ENCODE measurements around the gene AGTR1. TPM values are rescaled to one million over a fixed set of nuclear protein-coding genes. Genes with fewer than 3 reads are reported as not detected.

The AGTR1 gene
- total RNA-seq, 1 experiment from 2014 or later: not detected

GRCh38 chr3:148654433-148654832 lies 43.3 kb upstream of the AGTR1 start:
- no peaks in the 10 kb centered on the region for H3K9me3 Mint-ChIP-seq (ENCODE audit: unreplicated experiment)
- BruUV-seq (replicated peaks): no TSS peak
- no peak for TF ChIP-seq CTCF (IDR thresholded peaks at IDR 0.05; ENCODE audit: insufficient read depth in 1 of 2, low read depth in 1 of 2, low read length in 1 of 2, severe bottlenecking in 1 of 2, unreplicated experiment in 1 of 2)
- POLR2A ChIA-PET: no interaction called here
- DNase-seq: no peak
- H3K4me1 Mint-ChIP-seq (ENCODE audit: low read depth, unreplicated experiment): no peaks in the 10 kb centered on the region
- intact Hi-C loops (cut with micrococcal nuclease; ENCODE audit: unreplicated experiment): no loop called here
- H3K9me3 ChIP-seq: no peaks in the 10 kb centered on the region
- H3K4me1 ChIP-seq: no peaks in the 10 kb centered on the region
- CTCF ChIA-PET: no interaction called here
- no peak overlapping the region for H3K27ac Mint-ChIP-seq (ENCODE audit: unreplicated experiment)
- no peaks in the 10 kb centered on the region for H3K36me3 ChIP-seq (ENCODE audit: control insufficient read depth, insufficient read depth, low read length)
- H3K27me3 Mint-ChIP-seq (ENCODE audit: insufficient read depth, unreplicated experiment): no peaks in the 10 kb centered on the region
- H3K36me3 Mint-ChIP-seq (ENCODE audit: insufficient read depth, unreplicated experiment): no peaks in the 10 kb centered on the region
- H3K27me3 ChIP-seq (replicated peaks; ENCODE audit: control insufficient read depth, insufficient read depth, low read length): no peaks in the 10 kb centered on the region
- no peak overlapping the region for H3K4me3 Mint-ChIP-seq (ENCODE audit: unreplicated experiment)
- no peak overlapping the region for H3K4me3 ChIP-seq (ENCODE audit: low read depth, low read length)

GRCh38 chr3:148657470-148657869 lies 40.2 kb upstream of the AGTR1 start:
- Histone ChIP-seq H3K4me3 (ENCODE audit: low read depth, low read length) (no peak overlapping the region), H3K9me3 (no peaks in the 10 kb centered on the region), H3K27me3 (replicated peaks; ENCODE audit: control insufficient read depth, insufficient read depth, low read length) (no peaks in the 10 kb centered on the region), H3K36me3 (ENCODE audit: control insufficient read depth, insufficient read depth, low read length) (no peaks in the 10 kb centered on the region), H3K4me1 (no peaks in the 10 kb centered on the region)
- no peak for DNase-seq
- Mint-ChIP-seq H3K36me3 (ENCODE audit: insufficient read depth, unreplicated experiment) (no peaks in the 10 kb centered on the region), H3K4me3 (ENCODE audit: unreplicated experiment) (no peak overlapping the region), H3K4me1 (ENCODE audit: low read depth, unreplicated experiment) (no peaks in the 10 kb centered on the region), H3K27me3 (ENCODE audit: insufficient read depth, unreplicated experiment) (no peaks in the 10 kb centered on the region), H3K27ac (ENCODE audit: unreplicated experiment) (no peak overlapping the region), H3K9me3 (ENCODE audit: unreplicated experiment) (no peaks in the 10 kb centered on the region)
- no peak for TF ChIP-seq CTCF (IDR thresholded peaks at IDR 0.05; ENCODE audit: insufficient read depth in 1 of 2, low read depth in 1 of 2, low read length in 1 of 2, severe bottlenecking in 1 of 2, unreplicated experiment in 1 of 2)
- CTCF ChIA-PET: no interaction called here
- BruUV-seq (replicated peaks): no TSS peak
- POLR2A ChIA-PET: no interaction called here
- intact Hi-C loops (cut with micrococcal nuclease; ENCODE audit: unreplicated experiment): no loop called here

GRCh38 chr3:148659512-148659911 lies 38.2 kb upstream of the AGTR1 start:
- Histone ChIP-seq H3K4me1 (no peaks in the 10 kb centered on the region), H3K27me3 (replicated peaks; ENCODE audit: control insufficient read depth, insufficient read depth, low read length) (no peaks in the 10 kb centered on the region), H3K9me3 (no peaks in the 10 kb centered on the region), H3K4me3 (ENCODE audit: low read depth, low read length) (no peak overlapping the region), H3K36me3 (ENCODE audit: control insufficient read depth, insufficient read depth, low read length) (no peaks in the 10 kb centered on the region)
- no peak for DNase-seq
- Mint-ChIP-seq H3K27me3 (ENCODE audit: insufficient read depth, unreplicated experiment) (no peaks in the 10 kb centered on the region), H3K27ac (ENCODE audit: unreplicated experiment) (no peak overlapping the region), H3K36me3 (ENCODE audit: insufficient read depth, unreplicated experiment) (no peaks in the 10 kb centered on the region), H3K4me3 (ENCODE audit: unreplicated experiment) (no peak overlapping the region), H3K4me1 (ENCODE audit: low read depth, unreplicated experiment) (no peaks in the 10 kb centered on the region), H3K9me3 (ENCODE audit: unreplicated experiment) (no peaks in the 10 kb centered on the region)
- ChIA-PET POLR2A (no interaction called here), CTCF (no interaction called here)
- BruUV-seq (replicated peaks): no TSS peak
- intact Hi-C loops (cut with micrococcal nuclease; ENCODE audit: unreplicated experiment): no loop called here
- TF ChIP-seq CTCF (IDR thresholded peaks at IDR 0.05; ENCODE audit: insufficient read depth in 1 of 2, low read depth in 1 of 2, low read length in 1 of 2, severe bottlenecking in 1 of 2, unreplicated experiment in 1 of 2): no peak

Data from Caco-2 (cell line).